GM12878 (cell line): Measurements from ENCODE around the gene ATP5PD. TPM values are rescaled to one million over a fixed set of nuclear protein-coding genes. Genes with fewer than 3 reads are reported as not detected.

Experiments used
- BMI1 ChIP-seq: fragments of 450-650 bp; IDR thresholded peaks from 2 replicates; pipeline ENCODE4 v1.6.1; 2016; ENCODE audit warnings: mild to moderate bottlenecking, moderate library complexity, borderline replicate concordance
- CBX3 ChIP-seq: fragments of 200-600 bp; sonication (generic); IDR thresholded peaks from 2 replicates; pipeline ENCODE4 v1.6.1; 2016; ENCODE audit warnings: low read depth, borderline replicate concordance
- E2F8 ChIP-seq: fragments of 450-650 bp; IDR thresholded peaks from 2 replicates; pipeline ENCODE4 v1.6.1; 2018; ENCODE audit warnings: mild to moderate bottlenecking, low read depth, moderate library complexity; ENCODE audit not compliant: partially characterized antibody
- ELK1 ChIP-seq: IDR thresholded peaks from 2 replicates; pipeline ENCODE4 v1.6.1; 2012; ENCODE audit warnings: low read depth, low read length, improper control_type of control experiment
- MYB ChIP-seq: fragments of 150-350 bp; IDR thresholded peaks from 2 replicates; pipeline ENCODE4 v1.6.1; 2014; ENCODE audit warnings: mild to moderate bottlenecking, low read depth, low read length, borderline replicate concordance
- NFYB ChIP-seq: IDR thresholded peaks from 2 replicates; pipeline ENCODE4 v1.6.1; 2011; ENCODE audit warnings: low read depth, mild to moderate bottlenecking, low read length, improper control_type of control experiment, moderate library complexity; ENCODE audit not compliant: insufficient read depth
- SUPT20H ChIP-seq: IDR thresholded peaks from 2 replicates; pipeline ENCODE4 v1.6.1; 2011; ENCODE audit warnings: low read depth, mild to moderate bottlenecking, low read length, moderate library complexity, borderline replicate concordance; ENCODE audit not compliant: control insufficient read depth
- ZBTB40 ChIP-seq: fragments of 450-650 bp; IDR thresholded peaks from 2 replicates; pipeline ENCODE4 v1.6.1; 2016; ENCODE audit warnings: mild to moderate bottlenecking, moderate library complexity, borderline replicate concordance
- ZNF687 ChIP-seq: fragments of 450-650 bp; IDR thresholded peaks from 2 replicates; pipeline ENCODE4 v1.6.1; 2017; ENCODE audit warnings: mild to moderate bottlenecking, moderate library complexity
- polyA plus RNA-seq, 11 experiments: library from polyadenylated mRNA; depleted of rRNA in 4 of 11; unstranded in 6 of 11; stranded (reverse) in 5 of 11; fragments of >200 nt; fragmentation: Nextera tagmentation in 4 of 11; fragmentation: Illumina TruSeq in 1 of 11; extraction: Ambion mirVana in 4 of 11; extraction: Trizol in 1 of 11; gene quantifications; 1 replicate in 1 of 11; 2 replicates in 10 of 11; pipeline versions ENCODE4 v1.2.1 to v1.2.3, GENCODE V29; 2011 to 2016; ENCODE audit warnings: inconsistent platforms in 2 of 11, missing spikeins in 2 of 11, low read depth in 1 of 11
- total RNA-seq, 4 experiments: library from RNA; depleted of rRNA in 3 of 4; stranded (reverse); fragments of >200 nt in 3 of 4; fragmentation: Illumina TruSeq in 1 of 4; extraction: Trizol in 1 of 4; gene quantifications; 2 replicates each; pipeline versions ENCODE4 v1.2.1 to v1.2.3, GENCODE V29; 2013 to 2021

The ATP5PD gene
- total and polyA plus RNA-seq, 10 of the 15 experiments (the other 5 are each of a cell fraction or from before 2014, with no cell fraction given): 172 to 772 (median 321) TPM

GRCh38 chr17:75094871-75095399 lies 48.2 kb upstream of the ATP5PD start (continued):
- TF ChIP-seq E2F8 (no peak), ZBTB40 (no peak), MYB (no peak), CBX3 (no peak), BMI1 (no peak), ELK1 (no peak), SUPT20H (no peak), NFYB (no peak), ZNF687 (no peak)
